DMS 273 treated with DMSO at 0.1 percent for 48 hours (cell line): ENCODE data around the gene PTK7.
A peak's percentile ranks its signal among the peaks of the same experiment; 100 is the strongest.

Experiments used
- DNase-seq: peaks from one replicate; lab custom pipeline; 2025; lab: John Stamatoyannopoulos, UW

The PTK7 gene

GRCh38 chr6:43086022-43086658 lies 10.0 kb downstream of the PTK7 start:
- no peak for DNase-seq

- DNase-seq = no peak
Measured at GRCh38 chr6:43088654-43089056, 12.5 kb downstream of the PTK7 start.

GRCh38 chr6:43089467-43089866 lies 13.4 kb downstream of the PTK7 start:
- no peak for DNase-seq

- DNase-seq = no peak
Measured at GRCh38 chr6:43089874-43090558, 13.9 kb downstream of the PTK7 start.

GRCh38 chr6:43090559-43090956 lies 14.4 kb downstream of the PTK7 start:
- DNase-seq = no peak

GRCh38 chr6:43091020-43091419 lies 14.9 kb downstream of the PTK7 start:
- DNase-seq = no peak

- no peak for DNase-seq
Measured at GRCh38 chr6:43091436-43091991, 15.4 kb downstream of the PTK7 start.

GRCh38 chr6:43092635-43093034 lies 16.5 kb downstream of the PTK7 start:
- no peak for DNase-seq

GRCh38 chr6:43093436-43094289 lies 17.5 kb downstream of the PTK7 start:
- DNase-seq = no peak

GRCh38 chr6:43095939-43096338 lies 19.8 kb downstream of the PTK7 start:
- DNase-seq = no peak

GRCh38 chr6:43096451-43097097 lies 20.5 kb downstream of the PTK7 start:
- DNase-seq = no peak

GRCh38 chr6:43097098-43097489 lies 21.0 kb downstream of the PTK7 start:
- no peak for DNase-seq

- no peak for DNase-seq
Measured at GRCh38 chr6:43097502-43097901, 21.4 kb downstream of the PTK7 start.

- DNase-seq = no peak
Measured at GRCh38 chr6:43101497-43101896, 25.4 kb downstream of the PTK7 start.

GRCh38 chr6:43103253-43103876 lies 27.3 kb downstream of the PTK7 start:
- DNase-seq = no peak

- no peak for DNase-seq
Measured at GRCh38 chr6:43105538-43106222, 29.6 kb downstream of the PTK7 start.

GRCh38 chr6:43107344-43108062 lies 31.4 kb downstream of the PTK7 start:
- peak; percentile 80 for DNase-seq

GRCh38 chr6:43113431-43114260 lies 37.5 kb downstream of the PTK7 start:
- no peak for DNase-seq

GRCh38 chr6:43115365-43115764 lies 39.3 kb downstream of the PTK7 start:
- no peak for DNase-seq
